GM23248 (cell line): Measurements from ENCODE around the gene YKT6. TPM values are rescaled to one million over a fixed set of nuclear protein-coding genes. Genes with fewer than 3 reads are reported as not detected.

Experiments used
- DNase-seq: peaks from one replicate; pipeline ENCODE4 v3.0.0-alpha.2; 2015
- H2AFZ ChIP-seq: fragments of 200-600 bp; sonication (generic); 2 replicates; pipeline ENCODE4 v1.6.1; 2016; ENCODE audit warnings: antibody characterized with exemption
- H3F3A ChIP-seq: fragments of 200-600 bp; sonication (generic); 2 replicates; pipeline ENCODE4 v1.6.1; 2016; ENCODE audit warnings: mild to moderate bottlenecking, antibody characterized with exemption, mixed run types; ENCODE audit not compliant: insufficient read depth
- H3K27ac ChIP-seq: fragments of 200-600 bp; sonication (generic); 2 replicates; pipeline ENCODE4 v1.5.1; 2016; ENCODE audit warnings: mild to moderate bottlenecking
- H3K27me3 ChIP-seq: fragments of 200-600 bp; sonication (generic); replicated peaks from 2 replicates; pipeline ENCODE4 v1.6.1; 2016; ENCODE audit warnings: mild to moderate bottlenecking; ENCODE audit not compliant: insufficient read depth
- H3K36me3 ChIP-seq: fragments of 200-600 bp; sonication (generic); 2 replicates; pipeline ENCODE4 v1.6.1; 2016; ENCODE audit warnings: low read depth, mild to moderate bottlenecking
- H3K4me1 ChIP-seq: fragments of 200-600 bp; sonication (generic); 2 replicates; pipeline ENCODE4 v1.6.1; 2016; ENCODE audit warnings: mild to moderate bottlenecking; ENCODE audit not compliant: insufficient read depth
- H3K4me2 ChIP-seq: fragments of 200-600 bp; sonication (generic); one replicate; pipeline ENCODE4 v1.6.1; 2016; ENCODE audit warnings: mild to moderate bottlenecking; ENCODE audit not compliant: unreplicated experiment
- H3K4me3 ChIP-seq: fragments of 200-600 bp; sonication (generic); 2 replicates; pipeline ENCODE4 v1.5.1; 2016; ENCODE audit warnings: mild to moderate bottlenecking
- H3K79me2 ChIP-seq: fragments of 200-600 bp; sonication (generic); 2 replicates; pipeline ENCODE4 v1.6.1; 2016; ENCODE audit warnings: mild to moderate bottlenecking; ENCODE audit not compliant: insufficient read depth
- H3K9ac ChIP-seq: fragments of 200-600 bp; sonication (generic); 2 replicates; pipeline ENCODE4 v1.6.1; 2016; ENCODE audit warnings: mild to moderate bottlenecking
- H3K9me2 ChIP-seq: fragments of 200-600 bp; sonication (generic); 2 replicates; pipeline ENCODE4 v1.6.1; 2016; ENCODE audit warnings: mixed run types, mild to moderate bottlenecking, moderate library complexity; ENCODE audit not compliant: insufficient read depth
- H3K9me3 ChIP-seq: fragments of 200-600 bp; sonication (generic); one replicate; pipeline ENCODE4 v1.6.1; 2017; ENCODE audit warnings: low read depth
- H4K20me1 ChIP-seq: fragments of 200-600 bp; sonication (generic); 2 replicates; pipeline ENCODE4 v1.6.0; 2016; ENCODE audit not compliant: insufficient read depth
- EZH2 ChIP-seq: fragments of 200-600 bp; sonication (generic); IDR thresholded peaks from 2 replicates; pipeline ENCODE4 v1.6.1; 2018; ENCODE audit warnings: antibody characterized with exemption, mild to moderate bottlenecking; ENCODE audit not compliant: insufficient read depth, poor library complexity, severe bottlenecking
- EZH2phosphoT487 ChIP-seq: fragments of 200-600 bp; sonication (generic); IDR thresholded peaks from 2 replicates; pipeline ENCODE4 v1.6.1; 2018; ENCODE audit warnings: antibody characterized with exemption, moderate library complexity, mild to moderate bottlenecking, low read depth; ENCODE audit not compliant: insufficient read depth
- WGBS, 2 experiments: methylation state at CpG; one replicate each; pipeline ENCODE4 v1.1.6; 2015 to 2017; ENCODE audit warnings: low lambda C conversion rate in 2 of 2, low coverage in 1 of 2; ENCODE audit errors: missing lambda C conversion rate in 2 of 2; 5-methylcytosine and 5-hydroxymethylcytosine counted together
- in situ Hi-C: fragments of 300-500 bp; cut with MboI; formaldehyde crosslinking; loops from 2 replicates; pipeline ENCODE4 v1.15.0; 2020
- polyA plus RNA-seq: library from polyadenylated mRNA; unstranded; fragments of >200 nt; fragmentation: Nextera tagmentation; extraction: Ambion mirVana; gene quantifications from 2 replicates; pipeline ENCODE4 v1.2.1, GENCODE V29; 2016
- total RNA-seq: library from RNA; depleted of rRNA; stranded (reverse); fragments of >200 nt; shearing (Covaris generic); gene quantifications from 2 replicates; pipeline ENCODE4 v1.2.3, GENCODE V29; 2014

Gene YKT6
- total and polyA plus RNA-seq, 2 experiments from 2014 or later, result 108 to 148 TPM

- TF ChIP-seq EZH2phosphoT487, result no peak
- no peak for TF ChIP-seq EZH2
- no peak overlapping the region for H3K9ac ChIP-seq
- no peaks in the 10 kb centered on the region for H4K20me1 ChIP-seq
- no peak overlapping the region for H3K4me3 ChIP-seq
- H3K4me2 ChIP-seq, result no peak overlapping the region
- in situ Hi-C loops, result loop anchor here (10.0 kb wide), 1 partner anchor 115 kb away; no protein-coding TSS in a partner anchor
- H3K27me3 ChIP-seq, result no peaks in the 10 kb centered on the region
- H3F3A ChIP-seq, result 0 out of 2 replicates have a peak, but pooled peaks cover under 1% of the 10 kb centered on the region
- WGBS, 2 experiments, result 68% methylated on average over 14 of the region's 14 CpGs
- no peaks in the 10 kb centered on the region for H3K79me2 ChIP-seq
- H3K27ac ChIP-seq, result no peak overlapping the region
- no peaks in the 10 kb centered on the region for H3K9me2 ChIP-seq
- no peaks in the 10 kb centered on the region for H3K9me3 ChIP-seq
- H2AFZ ChIP-seq, result no peak overlapping the region
- H3K4me1 ChIP-seq, result peaks cover 2% of the 10 kb centered on the region; the same call in 1 of the 2 replicates
- DNase-seq, result no peak
- no peaks in the 10 kb centered on the region for H3K36me3 ChIP-seq
Observed at GRCh38 chr7:44189993-44190872, 10.5 kb upstream of the YKT6 start.

GRCh38 chr7:44191171-44191570 is 9.6 kb upstream of the YKT6 start:
- no peaks in the 10 kb centered on the region for H3K36me3 ChIP-seq
- DNase-seq, result peak; percentile 51
- H3K9ac ChIP-seq, result no peak overlapping the region
- TF ChIP-seq EZH2 (no peak), EZH2phosphoT487 (no peak)
- WGBS, 2 experiments, result 36 to 37% methylated on average over 5 of the region's 5 CpGs
- H3K27me3 ChIP-seq, result no peaks in the 10 kb centered on the region
- no peak overlapping the region for H3K4me3 ChIP-seq
- H2AFZ ChIP-seq, result no peak overlapping the region
- no peaks in the 10 kb centered on the region for H3K9me3 ChIP-seq
- H3K9me2 ChIP-seq, result no peaks in the 10 kb centered on the region
- no peaks in the 10 kb centered on the region for H3K79me2 ChIP-seq
- H4K20me1 ChIP-seq, result no peaks in the 10 kb centered on the region
- in situ Hi-C loops, result loop anchor here (10.0 kb wide), 1 partner anchor 116 kb away; no protein-coding TSS in a partner anchor
- no peaks in the 10 kb centered on the region for H3K4me1 ChIP-seq
- no peak overlapping the region for H3K4me2 ChIP-seq
- H3K27ac ChIP-seq, result no peak overlapping the region
- H3F3A ChIP-seq, result no peaks in the 10 kb centered on the region

- Histone ChIP-seq H3K9ac (no peak overlapping the region), H3K9me3 (no peaks in the 10 kb centered on the region), H3K4me1 (no peaks in the 10 kb centered on the region), H3K36me3 (no peaks in the 10 kb centered on the region), H3K4me3 (no peak overlapping the region), H3K27me3 (no peaks in the 10 kb centered on the region), H3K79me2 (no peaks in the 10 kb centered on the region), H3K9me2 (no peaks in the 10 kb centered on the region), H3F3A (no peaks in the 10 kb centered on the region), H3K4me2 (no peak overlapping the region), H3K27ac (no peak overlapping the region), H2AFZ (no peak overlapping the region), H4K20me1 (no peaks in the 10 kb centered on the region)
- in situ Hi-C loops, result loop anchor here (10.0 kb wide), 1 partner anchor 118 kb away; no protein-coding TSS in a partner anchor
- no peak for DNase-seq
- TF ChIP-seq EZH2phosphoT487 (no peak), EZH2 (no peak)
- 79 to 80% methylated on average over 7 of the region's 7 CpGs for WGBS, 2 experiments
Observed at GRCh38 chr7:44193011-44193802, 7.6 kb upstream of the YKT6 start.

- in situ Hi-C loops, result loop anchor here (10.0 kb wide), 1 partner anchor 119 kb away; no protein-coding TSS in a partner anchor
- no peaks in the 10 kb centered on the region for H4K20me1 ChIP-seq
- TF ChIP-seq EZH2 (no peak), EZH2phosphoT487 (no peak)
- no peaks in the 10 kb centered on the region for H3K79me2 ChIP-seq
- H3K4me3 ChIP-seq, result no peak overlapping the region
- H3K36me3 ChIP-seq, result no peaks in the 10 kb centered on the region
- no peaks in the 10 kb centered on the region for H3F3A ChIP-seq
- no peaks in the 10 kb centered on the region for H3K4me1 ChIP-seq
- no peak overlapping the region for H2AFZ ChIP-seq
- peak; percentile 67 for DNase-seq
- no peak overlapping the region for H3K27ac ChIP-seq
- no peaks in the 10 kb centered on the region for H3K9me3 ChIP-seq
- 28 to 31% methylated on average over 2 of the region's 2 CpGs for WGBS, 2 experiments
- no peaks in the 10 kb centered on the region for H3K27me3 ChIP-seq
- H3K9ac ChIP-seq, result no peak overlapping the region
- H3K4me2 ChIP-seq, result no peak overlapping the region
- H3K9me2 ChIP-seq, result no peaks in the 10 kb centered on the region
Observed at GRCh38 chr7:44194069-44194468, 6.7 kb upstream of the YKT6 start.
